GM19351 (cell line): Measurements from ENCODE around the gene HAUS3.

Source experiments
- ATAC-seq: cut with Tn5 transposase; IDR thresholded peaks from one replicate; pipeline ENCODE4 v1.9.1; 2021; ENCODE audit warnings: mild to moderate bottlenecking, moderate library complexity; ENCODE audit not compliant: unreplicated experiment

The HAUS3 gene

GRCh38 chr4:2252530-2253091 lies 10.7 kb upstream of the HAUS3 start:
- no peak for ATAC-seq

- ATAC-seq: no peak
Observed at GRCh38 chr4:2251795-2252529, 10.0 kb upstream of the HAUS3 start.

DNA sequence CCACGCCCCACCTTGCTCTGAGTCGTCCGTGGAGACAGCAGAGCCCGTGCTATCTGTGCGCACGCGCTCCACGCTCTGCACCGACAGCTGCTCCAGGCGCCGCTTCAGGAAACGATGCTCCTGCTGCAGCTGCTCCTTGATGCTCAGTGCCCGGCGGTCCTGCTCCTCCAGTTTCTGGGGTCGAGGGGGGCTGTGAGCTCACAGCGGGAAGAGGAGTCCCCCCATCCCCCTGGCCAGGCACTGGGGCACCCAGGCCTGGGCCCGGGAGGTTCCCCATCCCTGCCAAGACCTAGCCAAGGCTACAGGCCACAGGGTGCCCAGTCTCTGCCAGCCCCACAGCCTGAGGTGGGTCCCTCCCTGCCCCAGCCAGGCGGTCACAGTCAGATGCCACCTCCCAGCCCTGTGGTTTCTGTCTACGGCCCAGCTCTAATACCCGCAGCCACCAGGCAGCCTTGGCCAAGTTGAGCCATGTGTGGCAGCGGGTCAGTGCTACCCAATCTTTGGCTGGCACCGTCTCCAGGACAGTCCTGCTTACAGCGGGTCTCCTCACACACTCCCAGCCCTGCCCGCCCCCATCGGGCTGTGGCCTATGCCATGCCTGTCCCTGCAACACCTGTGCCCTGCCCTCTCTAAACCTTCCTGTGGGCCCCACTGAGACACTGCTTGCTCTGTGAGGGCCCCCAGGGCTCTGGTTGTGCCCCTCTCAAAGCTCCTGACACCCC lies 9.3 kb upstream of the HAUS3 start:
- no peak for ATAC-seq

DNA sequence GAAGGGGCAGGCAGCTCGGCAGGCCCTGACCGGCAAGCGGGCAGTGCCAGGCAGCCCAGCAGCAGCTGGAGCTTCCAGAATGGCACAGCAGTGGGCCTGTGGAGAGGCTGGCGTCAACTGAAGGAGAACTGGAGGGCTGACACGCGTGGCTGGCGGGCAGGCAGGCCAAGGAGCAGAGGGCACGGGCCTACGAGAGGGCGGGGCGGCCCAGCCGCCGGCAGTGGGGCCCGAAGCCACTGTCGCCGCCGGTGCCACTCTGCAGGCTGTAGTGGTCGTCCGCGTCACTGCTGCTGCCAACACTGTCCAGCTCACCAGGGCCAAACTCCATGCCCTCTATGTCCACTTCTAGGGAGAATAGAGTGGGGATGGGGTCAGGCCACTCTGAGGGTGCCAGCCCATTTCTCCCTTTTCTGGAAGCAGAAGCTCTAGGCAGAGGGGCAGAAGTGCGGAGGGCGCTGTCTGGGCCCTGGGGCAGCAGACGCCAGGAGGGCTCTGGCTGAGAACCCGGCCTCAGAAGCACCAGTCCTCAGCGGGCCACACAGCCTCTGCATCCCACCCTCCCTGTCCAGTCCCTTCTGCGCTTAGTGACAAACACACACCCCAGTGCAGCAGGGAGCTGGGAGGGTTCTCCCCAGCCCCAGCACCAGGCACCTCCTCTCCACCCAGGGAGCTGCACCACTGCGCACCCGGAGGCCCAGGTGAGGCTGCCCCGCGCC lies 8.6 kb upstream of the HAUS3 start:
- ATAC-seq: no peak

DNA sequence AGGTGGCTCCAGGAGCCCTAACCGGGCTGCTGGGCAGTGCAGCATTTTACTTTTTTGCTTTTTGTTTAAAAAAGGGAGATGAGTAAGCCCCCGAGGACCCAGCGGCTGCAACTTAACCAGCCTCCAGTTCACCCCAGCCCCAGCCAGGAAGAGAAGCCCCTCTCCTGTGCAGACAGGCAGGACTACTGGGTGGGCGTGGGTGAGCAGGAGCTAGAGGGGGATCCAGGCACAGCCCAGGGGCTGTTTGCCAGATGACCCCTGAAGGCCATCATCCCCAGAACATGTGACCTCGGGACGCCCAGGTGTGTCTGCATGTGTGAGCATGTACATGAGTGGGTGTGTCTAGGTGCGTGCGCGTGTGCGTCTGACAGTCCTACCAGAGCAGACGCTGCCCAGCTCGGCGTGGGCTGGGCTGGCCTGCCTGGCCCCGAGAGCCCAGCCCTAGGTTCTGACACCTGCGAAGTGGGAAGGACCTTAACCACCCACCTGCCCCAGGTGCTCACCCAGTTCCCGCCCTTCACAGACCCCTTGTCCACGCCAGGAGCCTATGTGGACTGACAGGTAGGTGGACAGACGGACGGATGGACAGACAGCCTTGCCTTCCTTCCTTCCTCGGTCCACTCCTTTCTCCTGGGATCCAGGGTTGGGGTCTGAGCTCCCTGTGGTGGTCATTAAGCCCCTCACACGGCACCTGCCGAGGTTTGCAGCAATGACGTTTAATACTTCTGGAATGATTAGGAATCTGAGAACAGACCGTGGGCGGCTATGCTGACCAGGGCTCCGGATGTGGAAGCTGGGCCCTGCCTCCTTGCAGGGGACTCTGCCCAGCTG lies 7.8 kb upstream of the HAUS3 start:
- ATAC-seq: no peak

DNA sequence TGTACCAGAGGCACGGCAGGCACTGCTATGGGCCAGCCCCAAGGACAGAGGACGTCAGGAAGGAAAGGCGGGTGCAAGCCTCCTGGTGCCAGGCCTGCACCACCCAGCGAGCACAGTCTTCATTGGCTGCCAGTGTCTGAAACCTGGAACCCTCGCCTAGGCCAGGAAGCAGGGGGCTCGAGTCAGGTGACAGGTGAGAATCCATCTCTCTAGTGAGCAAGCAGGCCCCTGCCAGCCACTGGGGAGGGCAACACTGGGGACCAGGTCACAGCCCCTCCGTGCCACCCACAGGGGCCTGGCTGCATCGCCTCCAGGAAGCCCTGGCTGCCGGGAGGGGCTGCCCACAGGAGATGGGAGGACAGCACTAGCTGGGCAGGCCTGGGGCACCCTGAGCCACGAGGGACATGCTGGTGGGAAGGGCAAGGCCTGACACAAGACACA lies 6.9 kb upstream of the HAUS3 start:
- ATAC-seq: no peak

- no peak for ATAC-seq
Observed at GRCh38 chr4:2248044-2248780, 6.3 kb upstream of the HAUS3 start.

- no peak for ATAC-seq
Observed at GRCh38 chr4:2247128-2248043, 5.5 kb upstream of the HAUS3 start.

DNA sequence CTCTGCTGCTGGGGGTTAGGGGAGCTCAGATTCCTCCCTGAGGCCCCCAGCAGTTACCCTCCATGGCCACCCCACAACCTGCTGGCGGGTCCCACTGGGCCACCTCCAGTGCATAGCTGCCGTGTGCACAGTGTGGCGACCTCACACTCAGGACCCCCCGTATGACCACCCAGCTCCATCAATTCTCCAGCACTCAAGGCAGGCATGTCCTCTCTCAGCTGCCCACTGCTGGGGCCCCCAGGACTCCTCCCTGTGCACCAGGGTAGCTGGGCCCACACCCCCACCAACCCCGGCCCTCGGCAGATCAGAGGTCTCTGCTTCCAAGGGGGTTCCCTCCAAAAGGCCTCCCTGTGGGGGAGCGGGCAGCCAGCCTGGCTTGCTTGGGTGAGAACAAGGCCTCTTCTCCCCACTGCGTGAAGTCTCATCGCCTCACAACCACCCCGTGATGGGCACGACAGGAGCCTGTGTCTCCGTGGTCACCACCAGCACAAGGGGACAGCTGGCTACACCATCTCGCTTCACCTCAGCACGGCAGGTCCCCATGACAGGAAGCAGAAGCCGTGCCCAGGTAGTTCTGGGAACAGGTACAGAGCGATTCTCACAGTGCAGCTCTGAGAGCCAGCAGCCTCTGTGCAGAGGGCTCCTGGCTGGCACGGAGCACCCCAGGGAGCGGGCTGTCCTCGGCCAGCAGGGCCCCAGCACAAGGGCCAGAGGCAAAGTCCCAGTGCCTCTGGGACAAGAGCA lies 4.6 kb upstream of the HAUS3 start:
- no peak for ATAC-seq

DNA sequence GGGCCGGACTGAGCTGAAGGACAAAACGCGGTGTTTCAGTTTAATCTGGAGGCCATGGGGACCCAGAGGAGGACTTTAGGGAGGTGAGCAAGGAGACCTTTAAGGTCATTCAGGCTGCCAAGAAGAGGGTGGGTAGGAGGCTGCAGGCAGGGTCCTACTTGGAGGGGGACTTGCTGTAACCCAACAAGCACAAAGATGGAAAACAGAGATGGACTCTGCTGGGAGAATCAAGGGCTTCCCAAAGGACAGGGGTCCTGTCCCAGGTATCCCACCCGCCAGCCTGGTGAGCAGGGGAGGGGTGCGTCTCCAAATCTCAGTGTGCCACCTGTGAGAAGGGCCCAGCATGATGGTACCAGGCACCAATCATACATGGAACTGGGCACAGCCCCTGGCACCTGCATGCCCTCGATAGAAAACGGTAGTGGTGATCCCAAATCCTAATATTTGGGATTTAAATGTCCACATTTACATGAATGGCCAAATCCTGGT lies 3.9 kb upstream of the HAUS3 start:
- ATAC-seq: no peak

DNA sequence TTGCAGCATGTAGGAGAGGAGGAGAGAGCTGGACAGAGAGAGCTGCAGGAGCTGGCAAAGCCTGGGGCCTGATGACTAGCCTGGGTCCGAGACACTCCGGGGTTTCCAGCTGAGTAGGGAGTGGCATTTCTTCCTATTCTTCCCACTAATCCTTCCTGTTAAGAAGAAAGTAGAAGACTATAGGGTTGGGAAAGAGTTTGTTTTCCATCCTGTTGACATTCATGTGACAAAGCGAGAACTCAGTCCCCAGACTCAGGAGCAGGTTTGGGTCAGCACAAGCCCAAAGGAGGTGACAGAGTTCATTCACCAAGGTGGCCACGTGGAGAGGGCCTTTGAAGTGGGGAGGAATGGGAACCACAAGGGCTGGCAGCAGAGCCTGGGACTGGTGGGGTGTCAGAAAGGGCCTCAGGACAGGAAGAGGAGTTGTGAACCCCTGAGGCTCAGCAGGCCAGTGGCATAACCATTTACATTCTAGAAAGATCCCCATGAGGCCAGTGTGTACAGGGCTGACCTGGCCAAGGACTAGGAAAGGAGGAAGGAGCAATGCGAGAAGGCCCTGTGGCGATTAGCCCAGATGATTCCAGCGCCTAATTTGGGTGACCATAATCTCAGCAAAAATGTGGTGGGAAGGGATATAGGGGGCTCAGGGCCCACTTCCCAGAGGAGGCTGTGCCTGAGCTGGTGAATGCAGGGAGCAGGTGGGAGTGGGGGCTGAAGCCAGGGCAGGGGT lies 3.3 kb upstream of the HAUS3 start:
- no peak for ATAC-seq

DNA sequence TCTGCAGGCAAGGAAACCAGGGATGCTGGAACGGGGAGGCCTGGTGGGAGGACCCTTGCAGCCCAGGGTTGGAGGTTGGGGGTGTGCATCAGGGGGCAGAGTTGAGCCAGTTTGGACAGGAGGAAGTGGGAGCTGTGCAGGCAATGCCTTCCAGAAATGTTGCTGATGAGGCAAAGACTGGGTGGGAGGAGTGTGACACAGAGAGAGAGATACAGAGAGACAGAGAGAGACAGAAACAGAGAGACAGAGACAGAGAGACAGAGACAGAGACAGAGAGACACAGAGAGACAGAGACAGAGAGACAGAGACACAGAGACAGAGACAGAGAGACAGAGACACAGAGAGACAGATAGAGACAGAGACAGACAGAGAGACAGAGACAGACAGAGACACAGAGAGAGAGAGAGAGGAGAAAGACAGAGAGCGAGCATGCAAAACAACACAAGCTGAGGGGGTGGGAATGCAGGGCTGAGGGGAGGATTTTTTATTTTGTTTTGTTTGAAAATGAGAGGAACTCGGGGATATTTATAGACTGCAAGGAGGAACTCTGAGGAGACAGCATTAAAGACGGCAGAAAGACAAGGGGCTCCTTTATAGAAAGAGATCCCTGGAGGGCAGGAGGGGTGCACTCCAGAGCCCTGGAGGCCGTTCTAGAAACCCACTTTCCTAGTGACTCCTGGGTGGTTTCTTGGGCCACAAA lies 1.9 kb upstream of the HAUS3 start:
- no peak for ATAC-seq

DNA sequence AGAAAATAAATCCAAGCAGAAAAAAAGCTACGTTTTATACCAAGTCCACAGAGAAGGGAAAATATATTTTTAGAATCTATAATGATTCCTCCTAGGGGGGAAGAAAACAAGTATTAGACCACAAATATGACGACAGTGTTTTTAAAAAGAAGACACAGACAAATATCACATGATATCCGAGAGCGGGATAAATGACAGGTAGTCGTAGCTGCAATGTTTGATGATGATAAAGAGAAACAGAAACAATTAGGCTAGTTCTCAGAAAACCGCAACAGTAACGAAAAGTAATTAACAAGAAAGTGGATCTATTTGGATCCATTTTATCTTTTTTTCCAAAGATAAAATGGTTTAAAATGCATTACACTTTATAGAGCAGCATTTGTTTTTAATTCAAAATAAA lies 918 bp downstream of the HAUS3 start:
- ATAC-seq: no peak

- no peak for ATAC-seq
Observed at GRCh38 chr4:2236944-2237666, 4.8 kb downstream of the HAUS3 start.

GRCh38 chr4:2231082-2231481 lies 10.8 kb downstream of the HAUS3 start:
- no peak for ATAC-seq

- ATAC-seq: no peak
Observed at GRCh38 chr4:2226261-2226660, 15.7 kb downstream of the HAUS3 start.
